ENCODE results near the gene RAD54L.
A peak's percentile ranks its signal among the peaks of the same experiment; 100 is the strongest.
"Not testable (repeated sequence)": the region's sequence is repeated elsewhere in the genome, so short reads cannot be mapped to it uniquely, and the experiment has no call there.

The RAD54L gene

GRCh38 chr1:46315669-46316403 is 68.3 kb downstream of the RAD54L start:
- no peaks in the 10 kb centered on the region for H3K27me3 Mint-ChIP-seq
- H3K4me3 Mint-ChIP-seq, result no peak overlapping the region
- no peaks in the 10 kb centered on the region for H3K4me1 Mint-ChIP-seq (ENCODE audit: low read depth)
- H3K9me3 Mint-ChIP-seq (ENCODE audit: low read depth), result no peaks in the 10 kb centered on the region
- no peak overlapping the region for H3K27ac Mint-ChIP-seq
- peaks cover 9% of the 10 kb centered on the region for H3K36me3 Mint-ChIP-seq

GRCh38 chr1:46317323-46317722 is 69.8 kb downstream of the RAD54L start:
- Mint-ChIP-seq H3K4me1 (ENCODE audit: low read depth) (no peaks in the 10 kb centered on the region), H3K36me3 (peaks cover 9% of the 10 kb centered on the region), H3K27ac (peak overlapping the region; percentile 3), H3K4me3 (no peak overlapping the region), H3K27me3 (no peaks in the 10 kb centered on the region), H3K9me3 (ENCODE audit: low read depth) (no peaks in the 10 kb centered on the region)

- not testable (repeated sequence) for H3K27me3 Mint-ChIP-seq; H3K4me3 Mint-ChIP-seq; H3K36me3 Mint-ChIP-seq; H3K9me3 Mint-ChIP-seq (ENCODE audit: low read depth); H3K4me1 Mint-ChIP-seq (ENCODE audit: low read depth); H3K27ac Mint-ChIP-seq
These were observed 71.7 kb downstream of the RAD54L start for GRCh38 chr1:46319301-46319700.

- not testable (repeated sequence) for H3K9me3 Mint-ChIP-seq (ENCODE audit: low read depth); H3K27me3 Mint-ChIP-seq; H3K4me3 Mint-ChIP-seq; H3K27ac Mint-ChIP-seq; H3K36me3 Mint-ChIP-seq; H3K4me1 Mint-ChIP-seq (ENCODE audit: low read depth)
These were observed 72.7 kb downstream of the RAD54L start for GRCh38 chr1:46319960-46320914.

GRCh38 chr1:46322191-46322590 is 74.6 kb downstream of the RAD54L start:
- H3K27me3 Mint-ChIP-seq; H3K4me1 Mint-ChIP-seq (ENCODE audit: low read depth); H3K27ac Mint-ChIP-seq; H3K36me3 Mint-ChIP-seq; H3K9me3 Mint-ChIP-seq (ENCODE audit: low read depth); H3K4me3 Mint-ChIP-seq: not testable (repeated sequence)

- H3K36me3 Mint-ChIP-seq; H3K4me3 Mint-ChIP-seq; H3K27me3 Mint-ChIP-seq; H3K27ac Mint-ChIP-seq; H3K4me1 Mint-ChIP-seq (ENCODE audit: low read depth); H3K9me3 Mint-ChIP-seq (ENCODE audit: low read depth): not testable (repeated sequence)
These were observed 77.9 kb downstream of the RAD54L start for GRCh38 chr1:46325285-46326076.

Measured in activated naive CD8-positive, alpha-beta T cell (primary cell).